HL-60 (cell line): Measurements from ENCODE around the gene NELFB.
A peak's percentile ranks its signal among the peaks of the same experiment; 100 is the strongest.

Experiments
- DNase-seq, 2 experiments: peaks; one replicate each; pipeline ENCODE4 v3.0.0-alpha.2; 2010 to 2020; ENCODE audit warnings: low read depth in 1 of 2, low spot score in 1 of 2
- H3K27ac ChIP-seq: fragments of 250-450 bp; sonication (Bioruptor Pico); replicated peaks from 2 replicates; pipeline ENCODE4 v1.5.1; 2020; ENCODE audit warnings: mild to moderate bottlenecking, moderate library complexity
- H3K27me3 ChIP-seq: fragments of 250-450 bp; sonication (Bioruptor Pico); 2 replicates; pipeline ENCODE4 v1.5.1; 2021; ENCODE audit warnings: mild to moderate bottlenecking, moderate library complexity; ENCODE audit not compliant: insufficient read depth, poor library complexity, severe bottlenecking
- H3K4me3 ChIP-seq: replicated peaks from 2 replicates; pipeline ENCODE4 v1.5.1; 2011; ENCODE audit warnings: mild to moderate bottlenecking, control low read depth, low read length; ENCODE audit not compliant: insufficient read depth
- CTCF ChIP-seq: IDR thresholded peaks from one replicate; pipeline ENCODE4 v1.5.1; 2011; ENCODE audit warnings: low read length, control low read depth, inconsistent platforms; ENCODE audit not compliant: insufficient read depth
- GABPA ChIP-seq: IDR thresholded peaks from 2 replicates; pipeline ENCODE4 v1.6.1; 2012; ENCODE audit warnings: low read depth
- POLR2AphosphoS5 ChIP-seq: IDR thresholded peaks from 2 replicates; pipeline ENCODE4 v1.6.1; 2012; ENCODE audit warnings: low read depth
- REST ChIP-seq: IDR thresholded peaks from 2 replicates; pipeline ENCODE4 v1.6.1; 2012; ENCODE audit warnings: low read depth; ENCODE audit not compliant: insufficient replicate concordance
- SPI1 ChIP-seq: IDR thresholded peaks from 2 replicates; pipeline ENCODE4 v1.6.1; 2012; ENCODE audit warnings: low read depth, mild to moderate bottlenecking, borderline replicate concordance

Gene NELFB

GRCh38 chr9:137227054-137227852 is 27.9 kb upstream of the NELFB start, which contains the start of gene RNF224:
RNF224 (plus strand) TSS chr9:137227502; CDS start chr9:137228336, 834 bp downstream.
- TF ChIP-seq SPI1, result no peak
- no peak for TF ChIP-seq GABPA
- TF ChIP-seq CTCF, result peak; percentile 95
- no peaks in the 10 kb centered on the region for H3K27me3 ChIP-seq
- peak; percentile 60 to 82 for DNase-seq

GRCh38 chr9:137227853-137228505 is 27.1 kb upstream of the NELFB start:
- Histone ChIP-seq H3K27me3 (peaks cover 2% of the 10 kb centered on the region), H3K4me3 (no peak overlapping the region)

More at GRCh38 chr9:137227054-137227852, 27.9 kb upstream of the NELFB start, which contains the start of gene RNF224:
- no peak within 1 kb of the TSS for H3K4me3 ChIP-seq
- H3K27ac ChIP-seq, result no peak within 1 kb of the TSS

GRCh38 chr9:137228506-137228967 is 26.6 kb upstream of the NELFB start:
- Histone ChIP-seq H3K27me3 (peaks cover 6% of the 10 kb centered on the region), H3K4me3 (no peak overlapping the region), H3K27ac (no peak overlapping the region)
- TF ChIP-seq CTCF (no peak), SPI1 (no peak), GABPA (no peak), REST (no peak), POLR2AphosphoS5 (no peak)
- DNase-seq, result no peak

More at GRCh38 chr9:137227853-137228505, 27.1 kb upstream of the NELFB start:
- DNase-seq, result no peak
- no peak for TF ChIP-seq GABPA
- no peak for TF ChIP-seq POLR2AphosphoS5
- no peak for TF ChIP-seq CTCF
- TF ChIP-seq SPI1, result no peak
- no peak for TF ChIP-seq REST
- H3K27ac ChIP-seq, result no peak overlapping the region
